GM21619 (cell line): ENCODE results near the gene CACNA1S.
A peak's percentile ranks its signal among the peaks of the same experiment; 100 is the strongest.

ENCODE experiments used
- ATAC-seq: cut with Tn5 transposase; IDR thresholded peaks from one replicate; pipeline ENCODE4 v1.9.1; 2021; ENCODE audit not compliant: unreplicated experiment

Gene CACNA1S

DNA sequence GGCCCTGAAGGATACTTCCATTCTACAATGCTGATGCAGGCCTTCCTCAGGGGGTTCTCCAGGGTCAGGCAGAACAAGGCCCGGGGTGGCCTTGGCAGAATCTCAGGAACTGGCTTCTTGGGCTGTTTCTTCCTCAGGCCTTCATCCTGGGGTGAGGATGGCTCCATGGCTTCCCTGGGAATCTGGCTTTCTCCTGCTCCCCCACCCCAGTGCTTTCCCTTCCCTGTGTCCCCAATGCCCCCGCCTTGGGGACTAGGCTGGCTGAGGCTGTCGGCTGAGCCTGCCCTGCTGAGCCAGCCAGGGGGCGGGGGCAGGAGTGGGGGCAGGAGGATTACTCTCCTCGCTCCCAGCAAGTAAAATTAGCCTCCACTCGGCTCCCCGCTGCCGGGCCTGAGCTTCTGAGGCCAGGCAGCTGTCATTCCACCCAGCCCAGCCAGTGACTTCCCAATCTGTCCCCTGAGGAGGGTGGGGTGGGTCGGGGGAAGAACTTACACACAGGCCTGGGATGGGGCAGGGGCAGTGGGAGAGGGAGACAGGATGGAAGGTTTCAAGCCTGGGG, at the start of gene CACNA1S:
Gene CACNA1S, minus strand, starts transcription at position 254 of the 559 bp plus-strand sequence. Its CDS starts 87 bp downstream, at position 167.
- ATAC-seq = no peak

DNA sequence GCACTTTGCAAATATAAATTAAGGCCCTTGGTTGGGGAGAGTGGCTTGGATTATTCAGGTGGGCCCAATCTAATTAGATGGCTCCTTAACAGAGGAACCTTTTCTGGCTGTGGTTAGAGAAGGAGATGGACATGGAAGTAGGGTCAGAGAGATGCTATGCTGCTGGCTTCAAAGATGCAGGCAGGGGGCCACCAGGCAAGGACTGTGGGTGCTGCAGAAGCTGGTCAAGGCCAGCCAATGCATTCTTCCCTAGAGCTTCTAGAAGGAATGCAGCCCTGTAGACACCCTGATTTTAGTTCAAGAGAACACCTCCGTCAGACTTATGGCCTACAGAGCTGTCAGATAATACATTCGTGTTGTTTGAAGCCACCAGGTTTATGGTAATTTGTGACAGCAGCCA, 45.7 kb upstream of the CACNA1S start:
- ATAC-seq = no peak

DNA sequence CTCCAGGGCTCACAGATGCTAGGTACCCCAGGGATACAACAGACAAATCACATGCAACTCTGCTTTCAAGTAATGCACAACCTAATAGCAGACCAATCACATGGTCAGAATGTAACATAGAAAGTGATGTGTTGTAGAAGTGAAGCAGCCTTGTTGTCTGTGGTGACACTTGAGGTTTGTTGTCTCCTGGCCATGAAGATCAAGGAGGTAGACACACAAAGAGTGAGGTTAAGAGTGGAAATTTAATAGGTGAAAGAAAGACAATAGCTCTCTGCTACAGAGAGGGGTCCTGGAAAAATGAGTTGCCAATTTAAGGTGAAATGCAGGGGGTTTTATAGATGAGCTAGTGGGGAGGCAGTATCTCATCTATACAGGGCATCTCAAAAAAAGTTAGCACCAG, 44.6 kb upstream of the CACNA1S start:
- no peak for ATAC-seq

DNA sequence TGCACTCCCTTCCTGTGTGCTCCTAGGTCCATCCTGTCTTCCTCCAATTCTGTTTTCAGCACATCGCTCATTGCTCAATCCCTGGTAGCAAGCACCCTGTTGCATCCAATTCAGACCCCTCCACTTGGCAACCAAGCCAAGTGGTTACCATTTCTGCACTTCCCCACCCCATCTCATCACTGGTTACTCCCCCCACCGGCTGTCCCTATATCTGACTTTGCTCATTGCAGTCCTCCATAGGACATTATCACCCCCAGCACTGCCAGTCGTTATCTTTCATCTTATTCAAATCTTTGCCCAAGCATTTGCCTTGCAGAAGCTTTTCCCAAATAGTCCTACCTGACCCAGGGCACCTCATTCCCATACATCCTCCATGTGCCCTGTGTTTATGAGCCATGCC, 44.1 kb upstream of the CACNA1S start:
- ATAC-seq = no peak

DNA sequence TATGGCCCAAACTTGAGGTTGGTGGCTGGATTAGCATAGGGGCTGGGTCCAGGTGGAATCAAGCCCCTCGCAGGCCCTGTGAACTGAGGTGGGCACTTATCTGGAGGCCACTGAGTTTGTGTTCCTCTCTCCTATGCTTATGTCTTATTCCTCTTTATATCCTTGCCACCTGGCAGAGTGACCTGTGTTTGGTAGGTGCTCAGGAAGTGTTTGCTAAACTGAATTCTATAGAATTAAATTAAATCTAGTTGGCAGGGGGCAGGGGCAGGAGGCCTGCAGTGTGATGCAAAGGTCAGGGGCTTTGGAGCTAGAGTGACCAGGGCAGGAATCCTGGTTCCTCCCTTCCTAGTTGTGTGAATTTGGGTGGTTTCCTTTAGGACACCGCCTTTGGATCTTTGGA, 43.1 kb upstream of the CACNA1S start:
- ATAC-seq = no peak

DNA sequence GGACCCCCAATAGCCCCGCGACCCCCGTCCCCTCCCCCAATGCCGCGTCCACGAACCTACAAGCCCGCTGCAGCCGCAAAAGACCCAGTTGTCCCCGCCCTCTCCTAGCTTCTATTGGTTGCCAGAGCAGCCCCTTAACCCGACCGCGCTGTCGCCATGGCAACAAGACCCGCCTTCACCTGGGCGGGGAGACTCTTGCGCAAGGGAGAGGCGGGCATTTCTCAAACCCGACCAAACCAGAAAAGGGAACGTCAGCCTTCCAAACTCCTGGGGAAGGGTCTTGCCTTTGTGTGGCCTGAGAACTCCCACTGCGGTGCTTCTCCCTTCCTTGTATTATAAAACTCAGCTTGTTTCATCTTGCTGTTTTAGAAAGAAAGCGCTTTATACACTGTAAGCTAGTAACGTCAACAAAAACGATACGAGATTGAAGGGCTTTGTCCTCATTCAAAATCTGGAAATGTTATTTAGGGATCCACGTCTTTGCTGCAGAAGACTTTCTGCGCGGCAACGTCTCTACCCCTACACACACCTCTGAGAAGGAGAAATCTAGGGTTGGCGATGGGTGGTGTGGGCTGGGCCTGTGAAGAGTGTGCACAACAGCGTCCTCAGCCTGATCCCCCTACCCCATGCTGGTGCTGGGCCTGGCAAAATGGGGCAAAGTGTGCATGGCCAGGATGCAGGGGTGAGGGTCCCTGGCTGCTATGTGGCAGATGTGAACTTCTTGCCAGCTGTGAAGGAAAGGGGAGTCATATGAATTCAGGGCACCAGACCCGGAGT, 42.4 kb upstream of the CACNA1S start, which contains the start of gene TMEM9:
Gene TMEM9, minus strand, starts transcription at position 86 of the 777 bp plus-strand sequence. CDS start 551 bp downstream, outside the sequence.
- peak; percentile 98 for ATAC-seq

DNA sequence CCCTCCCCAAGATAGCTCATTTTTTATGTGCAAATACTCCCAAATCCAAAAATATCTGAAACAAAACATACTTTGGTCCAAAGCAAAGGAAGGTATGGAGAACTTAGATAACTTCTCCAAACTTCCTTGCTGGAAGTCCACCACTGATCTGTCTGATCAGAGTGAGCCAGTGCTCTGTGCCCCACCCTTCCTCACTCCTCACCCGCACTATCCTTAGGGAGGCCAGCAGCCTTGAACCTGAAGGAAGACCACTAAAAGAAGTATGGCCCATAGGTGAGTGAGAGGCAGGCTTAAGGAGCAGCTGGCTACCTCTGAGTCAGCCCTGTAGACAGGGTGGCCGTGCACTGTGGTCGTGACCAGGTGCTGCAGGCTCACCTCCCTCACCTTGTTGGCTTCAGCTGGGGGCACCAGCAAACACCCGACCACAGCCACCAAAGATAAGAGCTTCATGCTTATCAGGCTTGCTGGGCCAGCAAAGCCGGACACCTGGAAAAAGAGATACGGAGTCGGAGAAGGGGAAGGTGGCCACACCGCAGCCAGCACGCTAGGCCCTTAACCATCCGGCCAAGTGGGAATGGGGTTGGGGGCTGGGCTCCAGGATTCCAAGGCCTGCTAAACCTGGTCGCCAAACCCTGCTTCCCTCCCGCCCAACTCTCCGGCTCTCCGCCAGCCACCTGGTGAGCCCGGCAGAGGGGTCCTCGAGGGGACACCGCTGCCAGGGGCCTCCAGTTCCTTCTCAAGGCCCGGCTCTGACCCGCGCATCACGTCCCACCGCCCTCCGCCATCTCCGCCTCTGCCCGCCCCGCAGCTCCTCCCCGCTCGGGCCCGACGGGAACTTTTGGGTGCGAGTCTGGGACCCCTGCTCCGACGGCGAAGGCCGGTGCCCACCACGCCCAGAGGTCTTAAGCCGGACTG, 41.5 kb upstream of the CACNA1S start:
- peak; percentile 72 for ATAC-seq

DNA sequence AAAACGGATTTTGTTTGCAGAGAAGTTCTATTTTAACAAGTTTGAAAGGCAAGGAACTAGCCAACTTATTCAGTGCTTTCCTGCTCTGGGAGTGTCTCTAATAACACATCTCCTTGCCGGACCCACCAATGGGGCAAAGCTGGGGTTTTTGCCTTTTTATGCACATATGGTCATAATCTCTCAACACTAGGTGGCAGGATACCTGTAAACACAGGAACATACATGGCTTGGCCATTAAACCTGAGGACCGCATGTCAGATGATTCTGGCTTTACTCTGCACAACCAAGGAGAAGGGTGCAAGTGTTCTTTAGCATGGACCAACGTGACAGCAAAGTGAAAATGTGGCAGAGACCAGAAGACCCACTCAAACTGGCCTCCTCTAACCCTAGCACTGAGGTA, 37.2 kb upstream of the CACNA1S start:
- no peak for ATAC-seq

DNA sequence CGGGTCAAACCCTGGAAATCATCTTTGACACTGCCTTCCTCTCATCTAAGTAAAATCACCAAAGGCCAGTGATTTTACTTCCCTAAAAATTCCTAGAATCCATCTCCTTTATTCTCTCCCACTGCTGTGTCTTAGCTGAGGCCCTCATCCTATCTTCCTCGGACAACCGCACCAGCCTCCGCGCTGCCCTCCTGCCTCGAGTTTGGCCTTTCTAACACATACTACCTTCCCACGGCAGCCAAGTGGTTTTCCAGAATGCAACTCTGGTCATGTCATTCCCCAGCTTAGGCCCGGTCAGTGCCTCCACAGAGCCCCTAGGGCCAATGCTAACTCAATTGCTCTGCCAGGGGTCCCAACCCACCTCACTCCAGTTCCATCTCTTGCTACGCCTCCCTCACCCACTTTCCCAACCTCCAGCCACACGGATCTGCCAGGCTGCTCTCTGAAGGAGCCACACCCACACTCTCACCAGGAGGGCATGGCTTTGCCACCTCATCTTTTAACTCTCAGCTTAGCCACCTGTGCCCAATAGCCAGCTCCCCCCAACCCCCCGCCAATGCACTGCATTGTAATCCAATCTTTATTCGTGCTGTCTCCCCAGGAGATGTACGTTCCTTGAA, 35.3 kb upstream of the CACNA1S start:
- no peak for ATAC-seq

DNA sequence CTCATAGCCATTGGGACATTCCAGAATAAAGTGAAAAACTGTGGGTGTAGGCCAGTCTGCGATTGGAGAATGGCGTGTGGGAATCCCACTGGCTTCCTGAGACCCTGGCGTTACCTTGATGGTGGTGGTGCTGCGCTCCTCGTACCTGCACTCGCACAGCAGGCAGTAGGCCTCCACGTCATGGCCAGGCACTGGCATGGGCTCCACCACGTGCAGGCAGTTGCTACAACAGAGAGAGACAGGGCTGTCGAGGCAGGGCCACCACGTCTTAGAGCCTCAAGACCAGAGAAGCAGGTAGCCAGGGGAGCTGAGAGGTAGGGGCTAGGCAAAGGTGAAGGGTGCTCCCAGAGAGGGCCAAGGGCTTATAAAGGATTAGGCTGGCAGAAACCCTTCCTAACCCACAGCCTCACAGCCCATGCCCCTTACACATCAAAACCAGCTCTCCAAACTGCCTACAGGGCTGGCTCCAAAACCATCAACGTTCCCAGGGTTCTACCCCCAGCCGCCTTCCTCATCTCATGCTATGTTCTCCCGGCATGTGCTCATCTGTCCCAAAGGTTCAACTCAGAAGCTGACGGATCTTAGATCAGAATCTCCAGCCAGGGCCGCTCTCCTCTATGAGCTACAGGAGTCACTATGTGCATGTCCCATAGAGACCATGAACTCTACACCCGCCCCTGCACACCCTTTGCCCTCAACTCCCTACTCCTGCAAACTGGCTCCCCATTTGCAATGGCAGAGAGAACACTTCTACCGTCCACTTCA, 34.6 kb upstream of the CACNA1S start:
- no peak for ATAC-seq

DNA sequence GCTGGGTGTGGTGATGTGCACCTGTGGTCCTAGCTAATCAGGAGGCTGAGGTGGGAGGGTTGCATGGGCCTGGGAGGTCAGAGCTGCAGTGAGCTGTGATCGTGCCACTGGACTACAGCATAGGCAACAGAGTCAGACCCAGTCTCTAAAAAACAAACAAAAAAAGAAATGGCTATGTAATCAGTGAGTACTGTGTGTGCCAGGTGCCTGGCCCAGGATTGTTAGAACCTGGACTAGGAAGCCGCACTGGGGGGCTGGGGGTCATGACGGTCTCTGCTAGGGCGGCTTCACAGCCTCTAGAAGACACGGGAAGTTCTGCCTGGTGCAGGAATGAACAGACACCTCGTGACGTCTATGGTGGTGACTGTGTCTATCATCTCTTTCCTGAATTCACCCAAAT, 33.6 kb upstream of the CACNA1S start:
- no peak for ATAC-seq

DNA sequence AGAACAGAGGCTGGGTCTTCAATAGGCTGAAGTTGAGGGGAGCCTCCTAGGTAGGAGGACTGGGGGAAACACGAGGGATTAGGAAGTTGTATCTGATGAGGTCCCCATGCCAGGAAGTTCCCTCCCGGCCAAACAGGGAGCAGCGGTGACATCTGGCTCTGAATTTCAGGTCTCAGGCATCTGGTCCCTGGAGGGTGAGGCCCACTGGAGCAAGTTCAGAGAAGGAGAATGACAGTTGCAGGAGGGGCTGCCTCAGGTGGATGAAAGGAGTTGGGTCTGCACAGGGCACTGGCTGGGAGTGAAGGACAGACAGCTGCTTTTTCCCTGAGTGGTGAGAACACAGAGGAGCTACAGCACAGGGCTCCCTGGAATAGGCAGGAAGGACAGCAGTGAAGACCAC, 32.9 kb upstream of the CACNA1S start:
- ATAC-seq = no peak

DNA sequence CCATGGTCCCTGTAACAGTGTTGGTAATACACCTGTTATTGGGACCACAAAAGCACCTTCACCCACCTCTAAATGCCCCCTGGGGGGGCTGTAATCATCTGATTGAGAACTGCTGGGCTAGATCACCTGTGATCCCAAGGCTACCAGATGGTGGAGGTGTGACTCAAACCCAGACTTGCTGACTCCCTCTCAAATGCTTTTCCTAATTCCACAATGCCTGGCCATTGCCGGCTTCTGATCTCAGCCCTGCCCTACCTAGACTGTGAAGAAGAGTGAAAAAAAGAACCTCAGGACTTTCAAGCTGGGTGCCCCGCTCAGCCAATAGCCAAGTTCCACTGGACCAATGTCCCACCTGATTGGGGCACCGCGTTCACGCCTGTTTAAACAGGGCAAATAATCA, 32.5 kb upstream of the CACNA1S start:
- no peak for ATAC-seq

DNA sequence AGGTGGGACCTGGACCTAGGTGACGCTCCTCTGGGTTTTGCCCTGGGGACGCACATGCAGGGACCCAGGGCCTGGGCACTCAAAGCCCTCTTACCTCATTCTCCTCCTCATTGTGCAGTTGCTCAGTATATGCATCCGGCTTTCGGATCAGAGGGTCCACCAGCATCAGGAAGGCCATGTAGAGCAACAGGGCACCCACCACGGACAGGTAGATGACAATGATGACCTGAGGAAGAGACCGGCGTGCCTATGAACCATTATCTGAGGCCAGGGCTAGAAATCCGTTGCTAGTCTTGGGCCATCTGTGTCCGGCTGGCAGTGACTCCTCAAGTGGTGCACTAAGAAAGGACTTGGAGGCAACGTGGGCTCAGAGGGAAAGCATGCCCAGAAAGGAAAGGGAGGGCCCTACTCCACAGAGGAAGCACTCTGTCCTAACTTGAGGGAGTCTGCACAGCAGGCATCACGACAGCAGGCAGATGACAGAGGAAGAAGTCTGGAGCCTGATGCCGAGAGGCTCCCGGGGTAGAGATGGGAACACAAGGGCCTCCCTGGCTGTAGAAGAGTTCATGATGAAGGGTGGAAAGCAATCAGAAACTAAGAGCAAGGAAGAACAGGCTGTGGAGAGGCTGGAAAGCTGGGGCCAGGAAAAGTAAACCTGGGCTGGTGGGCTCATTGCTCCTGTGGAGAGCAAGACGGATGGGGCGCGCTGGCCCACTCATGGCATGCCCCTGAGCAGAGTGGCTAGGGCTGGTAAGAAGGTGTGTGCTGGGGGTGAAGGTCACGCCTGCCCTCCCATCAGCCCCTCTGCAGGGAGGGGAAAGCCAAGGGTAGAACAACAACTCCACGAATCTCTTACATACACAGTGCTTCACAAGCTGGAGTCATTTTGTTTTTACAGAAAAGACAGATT, 31.8 kb upstream of the CACNA1S start:
- no peak for ATAC-seq

DNA sequence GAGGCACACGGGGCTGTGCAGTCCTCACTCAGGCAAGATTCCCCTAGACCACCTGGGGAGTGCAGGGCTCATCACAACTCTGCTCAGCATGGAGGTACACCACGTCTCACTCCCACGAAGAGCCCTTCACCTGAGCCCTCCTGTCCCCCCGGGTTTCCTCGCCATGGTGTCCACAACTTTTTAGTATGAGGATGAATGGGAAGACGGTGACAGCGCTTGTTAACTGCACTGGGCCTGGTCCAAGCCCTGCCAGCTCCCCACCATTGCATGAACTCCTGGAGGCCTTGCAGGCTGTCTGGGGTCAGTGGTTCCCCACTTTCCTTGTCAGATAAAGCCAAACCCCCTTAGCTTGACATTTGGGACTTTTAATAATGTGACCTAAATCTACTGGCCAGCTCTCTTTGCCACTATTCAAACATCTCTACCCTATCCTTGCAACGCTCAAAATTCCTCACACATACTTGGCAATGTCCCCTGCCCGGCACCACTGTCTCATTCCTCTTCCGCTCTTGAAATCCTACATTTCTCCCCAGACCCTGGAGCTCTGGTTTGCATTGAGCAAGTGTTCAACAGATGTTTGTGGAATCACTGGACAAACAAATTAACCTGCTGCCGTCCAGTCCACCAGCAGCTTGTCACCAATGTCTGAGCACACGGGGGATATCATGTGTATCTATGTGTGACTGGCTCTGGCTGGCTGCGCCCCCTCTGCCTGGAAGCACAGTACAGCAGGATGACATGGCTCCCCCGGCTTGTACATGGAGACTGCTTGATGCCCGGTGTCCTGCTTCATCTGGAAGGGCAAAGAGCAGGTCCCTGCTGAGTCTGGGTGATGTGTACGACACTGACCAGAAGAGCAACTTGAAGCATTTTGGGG, 30.9 kb upstream of the CACNA1S start:
- no peak for ATAC-seq

DNA sequence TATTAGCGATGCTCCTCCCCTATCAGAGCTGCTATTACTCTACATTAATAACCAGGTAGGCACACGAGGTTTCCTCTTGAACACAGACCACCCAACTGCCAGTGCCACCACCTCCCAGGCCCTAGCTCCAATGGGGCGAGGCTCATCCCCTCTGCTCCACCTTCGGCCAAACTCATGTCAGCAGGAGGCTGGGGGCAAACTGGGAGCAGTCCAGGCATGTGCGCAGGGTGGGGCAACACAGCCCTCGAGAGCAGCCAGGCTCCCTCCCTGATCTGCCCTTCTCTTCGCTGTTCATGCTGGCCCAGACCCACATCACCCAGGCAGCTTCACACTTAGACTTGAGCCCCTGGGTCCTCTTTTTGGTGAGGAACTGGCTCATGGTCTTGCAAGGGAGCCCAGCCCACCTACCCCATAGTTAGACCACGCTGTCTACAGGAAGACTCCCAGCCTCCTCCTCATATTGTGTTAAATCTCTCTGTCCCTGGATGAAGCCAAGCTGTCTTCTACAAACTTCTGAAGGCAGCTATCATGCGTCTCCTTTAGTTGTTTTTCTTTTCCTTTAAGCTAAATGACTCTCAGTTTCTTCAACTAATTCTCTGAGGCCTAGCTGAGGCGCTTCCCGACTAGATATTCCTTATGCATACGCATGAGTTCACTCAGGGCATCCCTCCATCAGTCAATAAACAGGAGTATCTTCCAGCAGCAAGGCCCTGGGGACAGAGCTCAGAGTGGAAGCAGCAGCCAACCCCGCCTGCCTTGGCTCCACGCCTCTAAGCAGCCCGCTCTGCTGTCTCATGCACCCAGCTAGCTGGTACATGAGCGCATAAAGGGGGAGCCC, 30.0 kb upstream of the CACNA1S start:
- no peak for ATAC-seq

DNA sequence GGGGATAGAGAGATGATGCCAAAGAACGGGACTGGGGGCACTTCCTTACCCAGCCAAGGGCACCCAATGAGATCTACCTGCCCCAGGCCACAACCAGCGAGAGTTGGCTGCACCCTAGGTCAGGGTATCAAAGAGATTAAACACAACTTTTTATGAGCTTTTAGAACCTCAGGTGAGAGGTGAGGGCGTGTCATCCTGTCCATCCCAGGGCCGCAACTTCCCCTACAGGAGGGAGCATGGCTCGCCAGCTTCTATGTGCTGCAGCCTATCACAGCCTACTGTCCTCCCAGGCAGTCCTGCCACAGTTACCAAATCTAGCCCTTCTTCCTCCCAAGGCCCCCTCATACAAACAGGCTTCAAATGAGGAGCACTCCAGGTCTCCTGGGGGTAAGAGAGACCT, 29.2 kb upstream of the CACNA1S start:
- ATAC-seq = no peak

DNA sequence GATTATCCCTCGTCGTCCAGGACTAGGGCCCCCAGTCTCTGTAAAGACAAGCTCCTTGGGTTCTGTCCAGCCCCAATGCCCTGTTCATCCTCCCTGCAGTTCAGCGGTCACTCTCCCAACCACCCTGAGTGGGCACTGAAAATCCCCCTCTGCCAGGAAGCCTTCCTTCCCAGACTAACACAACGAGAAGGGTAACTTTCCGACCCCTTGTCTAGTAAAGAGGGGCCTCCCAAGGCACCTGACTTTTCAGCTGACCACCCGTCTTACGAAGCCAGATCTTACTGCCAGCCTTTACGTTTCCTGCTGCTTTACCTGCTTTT, 28.7 kb upstream of the CACNA1S start:
- no peak for ATAC-seq
